SU-DHL-6 (cell line): Measurements from ENCODE around the gene HAPLN1.

ENCODE experiments used
- H2AFZ ChIP-seq: fragments of 200-600 bp; sonication (generic); 2 replicates; pipeline ENCODE4 v1.6.1; 2014; ENCODE audit warnings: low read depth, mild to moderate bottlenecking, moderate library complexity, mixed read lengths, antibody characterized with exemption, low read length; ENCODE audit not compliant: severe bottlenecking
- H3F3A ChIP-seq: fragments of 200-600 bp; shearing (Covaris generic); 2 replicates; pipeline ENCODE4 v1.6.0; 2016; ENCODE audit warnings: antibody characterized with exemption, mild to moderate bottlenecking; ENCODE audit not compliant: insufficient read depth
- H3K27ac ChIP-seq: fragments of 200-600 bp; sonication (generic); 2 replicates; pipeline ENCODE4 v1.5.1; 2016; ENCODE audit warnings: low read depth, mild to moderate bottlenecking, low read length, moderate library complexity, mixed read lengths
- H3K27me3 ChIP-seq: fragments of 200-600 bp; sonication (generic), shearing (Covaris generic); 2 replicates; pipeline ENCODE4 v1.6.0; 2014; ENCODE audit warnings: mild to moderate bottlenecking, low read length
- H3K36me3 ChIP-seq: fragments of 200-600 bp; sonication (generic); 2 replicates; pipeline ENCODE4 v1.6.1; 2014; ENCODE audit warnings: mild to moderate bottlenecking, low read length, mixed read lengths
- H3K4me2 ChIP-seq: fragments of 300-600, 200-600 bp; shearing (Covaris generic), sonication (generic); 2 replicates; pipeline ENCODE4 v1.6.0; 2014; ENCODE audit warnings: low read length, low read depth, mild to moderate bottlenecking; ENCODE audit not compliant: poor library complexity, severe bottlenecking
- H3K4me3 ChIP-seq: fragments of 200-600 bp; sonication (generic); 2 replicates; pipeline ENCODE4 v1.5.1; 2014; ENCODE audit warnings: antibody characterized with exemption, low read length, mild to moderate bottlenecking, mixed read lengths; ENCODE audit not compliant: insufficient read depth, poor library complexity, severe bottlenecking
- H3K79me2 ChIP-seq: fragments of 200-600 bp; sonication (generic); 2 replicates; pipeline ENCODE4 v1.6.1; 2014; ENCODE audit warnings: mild to moderate bottlenecking, low read length, moderate library complexity; ENCODE audit not compliant: insufficient read depth
- H3K9ac ChIP-seq: fragments of 200-600 bp; sonication (generic); 2 replicates; pipeline ENCODE4 v1.7.0; 2014; ENCODE audit warnings: mild to moderate bottlenecking, low read length
- H3K9me2 ChIP-seq: fragments of 200-600 bp; sonication (generic); replicated peaks from 2 replicates; pipeline ENCODE4 v1.6.1; 2014; ENCODE audit warnings: low read length; ENCODE audit not compliant: insufficient read depth
- H3K9me3 ChIP-seq: fragments of 200-600 bp; sonication (generic); 2 replicates; pipeline ENCODE4 v1.6.1; 2014; ENCODE audit warnings: low read length, mixed read lengths; ENCODE audit not compliant: insufficient read depth
- H4K20me1 ChIP-seq: fragments of 200-600 bp; sonication (generic); 2 replicates; pipeline ENCODE4 v1.6.1; 2014; ENCODE audit warnings: low read depth, mild to moderate bottlenecking, antibody characterized with exemption, low read length, moderate library complexity, mixed read lengths
- EZH2phosphoT487 ChIP-seq: fragments of 200-600 bp; sonication (generic), shearing (Covaris generic); conservative IDR thresholded peaks from 2 replicates; pipeline ENCODE4 v1.6.1; 2018; ENCODE audit warnings: mild to moderate bottlenecking, antibody characterized with exemption, low read length, moderate library complexity, mixed read lengths
- TF ChIP-seq, protein P1 (sequence below): fragments of 200-600 bp; sonication (generic); IDR thresholded peaks from one replicate; pipeline ENCODE4 v1.5.1; 2017; ENCODE audit warnings: antibody characterized with exemption, mild to moderate bottlenecking, low read length, moderate library complexity; ENCODE audit not compliant: insufficient read depth, poor library complexity, severe bottlenecking

Gene HAPLN1

DNA sequence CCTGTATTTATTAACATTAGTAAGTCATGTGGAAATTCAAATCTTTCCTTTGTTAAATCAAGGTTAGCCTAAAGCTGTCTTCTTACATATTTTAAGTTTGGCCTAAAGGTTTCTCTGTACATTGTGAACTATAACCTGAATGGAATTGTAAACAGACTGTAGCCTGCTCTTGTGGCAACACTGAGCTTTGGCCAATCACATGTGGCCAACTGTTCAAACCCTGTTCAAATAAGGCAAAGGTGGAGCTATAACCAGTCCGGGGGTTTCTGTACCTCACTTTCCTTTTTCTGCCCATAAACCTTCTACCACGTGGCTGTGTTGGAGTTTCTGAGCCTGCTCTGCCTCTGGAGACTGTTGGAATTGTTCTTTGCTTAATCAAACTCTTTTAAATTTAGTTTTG is 3.3 kb upstream of the HAPLN1 start:
- H3K79me2 ChIP-seq, result no peaks in the 10 kb centered on the region
- TF ChIP-seq EZH2phosphoT487, result no peak
- TF ChIP-seq, protein P1, sequence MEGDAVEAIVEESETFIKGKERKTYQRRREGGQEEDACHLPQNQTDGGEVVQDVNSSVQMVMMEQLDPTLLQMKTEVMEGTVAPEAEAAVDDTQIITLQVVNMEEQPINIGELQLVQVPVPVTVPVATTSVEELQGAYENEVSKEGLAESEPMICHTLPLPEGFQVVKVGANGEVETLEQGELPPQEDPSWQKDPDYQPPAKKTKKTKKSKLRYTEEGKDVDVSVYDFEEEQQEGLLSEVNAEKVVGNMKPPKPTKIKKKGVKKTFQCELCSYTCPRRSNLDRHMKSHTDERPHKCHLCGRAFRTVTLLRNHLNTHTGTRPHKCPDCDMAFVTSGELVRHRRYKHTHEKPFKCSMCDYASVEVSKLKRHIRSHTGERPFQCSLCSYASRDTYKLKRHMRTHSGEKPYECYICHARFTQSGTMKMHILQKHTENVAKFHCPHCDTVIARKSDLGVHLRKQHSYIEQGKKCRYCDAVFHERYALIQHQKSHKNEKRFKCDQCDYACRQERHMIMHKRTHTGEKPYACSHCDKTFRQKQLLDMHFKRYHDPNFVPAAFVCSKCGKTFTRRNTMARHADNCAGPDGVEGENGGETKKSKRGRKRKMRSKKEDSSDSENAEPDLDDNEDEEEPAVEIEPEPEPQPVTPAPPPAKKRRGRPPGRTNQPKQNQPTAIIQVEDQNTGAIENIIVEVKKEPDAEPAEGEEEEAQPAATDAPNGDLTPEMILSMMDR, result no peak
- H3K27ac ChIP-seq, result no peak overlapping the region
- H3K27me3 ChIP-seq, result no peaks in the 10 kb centered on the region
- no peak overlapping the region for H3K4me3 ChIP-seq
- H2AFZ ChIP-seq, result no peak overlapping the region
- no peak overlapping the region for H3K4me2 ChIP-seq
- H3K9me2 ChIP-seq, result no peaks in the 10 kb centered on the region
- no peaks in the 10 kb centered on the region for H3F3A ChIP-seq
- H4K20me1 ChIP-seq, result no peaks in the 10 kb centered on the region
- no peak overlapping the region for H3K9ac ChIP-seq
- H3K9me3 ChIP-seq, result no peaks in the 10 kb centered on the region
- H3K36me3 ChIP-seq, result no peaks in the 10 kb centered on the region

DNA sequence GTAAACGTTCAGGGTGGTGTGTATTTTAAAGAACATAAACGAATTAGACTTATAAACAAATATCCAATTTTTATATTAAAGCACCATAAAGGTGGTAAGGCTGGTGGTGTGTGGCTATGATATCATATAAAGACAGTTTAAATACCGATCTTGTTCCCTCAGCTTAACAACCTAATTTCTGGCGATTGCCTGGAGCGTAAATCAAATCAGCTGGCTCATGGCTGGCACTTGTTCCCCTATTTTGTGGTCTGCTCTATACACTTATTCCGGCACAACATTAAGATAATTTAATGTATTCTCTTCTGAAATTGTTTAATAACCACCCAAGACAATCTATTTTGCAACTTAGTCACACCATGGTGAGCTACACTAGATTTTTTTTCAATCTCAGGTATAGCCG is 2.4 kb upstream of the HAPLN1 start:
- Histone ChIP-seq H3K79me2 (no peaks in the 10 kb centered on the region), H4K20me1 (no peaks in the 10 kb centered on the region), H3F3A (no peaks in the 10 kb centered on the region), H3K27ac (no peak overlapping the region), H2AFZ (no peak overlapping the region), H3K9ac (no peak overlapping the region), H3K9me2 (no peaks in the 10 kb centered on the region), H3K9me3 (no peaks in the 10 kb centered on the region), H3K4me3 (no peak overlapping the region), H3K36me3 (no peaks in the 10 kb centered on the region), H3K4me2 (no peak overlapping the region), H3K27me3 (no peaks in the 10 kb centered on the region)
- TF ChIP-seq, protein P1, result no peak
- no peak for TF ChIP-seq EZH2phosphoT487

DNA sequence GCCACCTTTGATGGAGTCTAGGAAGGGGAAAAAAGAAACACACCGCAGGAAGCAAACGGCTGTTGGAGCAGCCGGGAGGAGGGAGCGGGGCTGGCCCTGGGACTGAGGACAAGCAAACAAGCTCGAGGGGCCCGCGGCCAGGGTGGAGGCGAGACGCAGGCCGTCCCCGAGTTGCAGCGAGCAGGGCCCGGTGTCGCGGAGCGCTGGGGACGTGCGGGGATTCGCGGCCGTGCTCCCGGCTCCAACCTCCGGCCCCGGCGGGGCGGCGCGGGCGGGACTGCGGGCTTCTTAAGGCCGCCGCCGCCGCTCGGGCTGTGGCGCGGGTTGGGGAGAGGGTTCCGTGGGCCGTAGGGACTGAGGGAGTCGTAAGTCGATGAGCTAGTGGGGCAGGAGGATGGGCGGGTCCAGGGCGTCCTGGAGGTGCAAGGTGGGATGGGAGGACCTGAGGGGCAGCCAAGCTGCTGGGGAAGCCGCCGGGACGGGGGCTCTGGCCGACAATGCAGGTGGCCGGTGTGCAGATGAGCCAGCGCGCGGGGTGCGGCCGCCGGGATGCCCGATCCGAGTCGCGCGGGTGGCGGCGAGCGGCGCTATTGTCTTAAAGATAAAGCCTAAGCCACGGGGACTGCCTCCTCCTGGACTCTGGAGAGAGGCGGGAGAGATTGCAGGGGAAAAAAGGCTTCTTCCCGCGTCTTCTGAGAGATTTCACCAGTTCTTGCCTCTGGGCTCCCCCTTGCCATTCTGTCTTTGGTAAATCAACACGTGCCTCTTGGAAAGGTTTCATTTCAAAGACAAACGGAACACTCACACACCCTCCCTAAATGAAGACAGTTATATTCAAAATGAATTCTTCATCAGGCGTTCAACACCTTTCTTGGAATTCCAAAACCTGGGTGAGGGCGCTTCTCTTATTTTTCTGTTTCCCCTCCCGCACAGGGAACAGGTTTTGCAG is 1.6 kb upstream of the HAPLN1 start:
- H3F3A ChIP-seq, result no peaks in the 10 kb centered on the region
- no peaks in the 10 kb centered on the region for H4K20me1 ChIP-seq
- H3K79me2 ChIP-seq, result no peaks in the 10 kb centered on the region
- no peak overlapping the region for H3K27ac ChIP-seq
- no peak overlapping the region for H3K4me2 ChIP-seq
- H2AFZ ChIP-seq, result no peak overlapping the region
- H3K4me3 ChIP-seq, result no peak overlapping the region
- H3K9me2 ChIP-seq, result no peaks in the 10 kb centered on the region
- no peaks in the 10 kb centered on the region for H3K27me3 ChIP-seq
- no peak overlapping the region for H3K9ac ChIP-seq
- TF ChIP-seq, protein P1, result no peak
- TF ChIP-seq EZH2phosphoT487, result no peak
- no peaks in the 10 kb centered on the region for H3K9me3 ChIP-seq
- H3K36me3 ChIP-seq, result no peaks in the 10 kb centered on the region
